KMS-11 (cell line): ENCODE data around the gene TAF11L13.

Experiments used
- H2AFZ ChIP-seq: fragments of 200-600 bp; sonication (generic); 2 replicates; pipeline ENCODE4 v1.6.1; 2016; ENCODE audit warnings: antibody characterized with exemption, mixed run types, low read depth
- H3K27ac ChIP-seq: fragments of 200-600 bp; sonication (generic); 2 replicates; pipeline ENCODE4 v1.6.1; 2016; ENCODE audit warnings: mild to moderate bottlenecking, mixed run types
- H3K27me3 ChIP-seq: fragments of 200-600 bp; sonication (generic); 2 replicates; pipeline ENCODE4 v1.6.1; 2017; ENCODE audit warnings: mild to moderate bottlenecking, low read depth, mixed run types, moderate library complexity; ENCODE audit not compliant: insufficient read depth
- H3K36me3 ChIP-seq: fragments of 200-600 bp; sonication (generic); 2 replicates; pipeline ENCODE4 v1.6.1; 2017; ENCODE audit warnings: mild to moderate bottlenecking, mixed run types; ENCODE audit not compliant: insufficient read depth
- H3K4me1 ChIP-seq: fragments of 200-600 bp; sonication (generic); 2 replicates; pipeline ENCODE4 v1.6.1; 2016; ENCODE audit warnings: mild to moderate bottlenecking, low read depth, mixed run types; ENCODE audit not compliant: poor library complexity, severe bottlenecking
- H3K4me2 ChIP-seq: fragments of 200-600 bp; sonication (generic); 2 replicates; pipeline ENCODE4 v1.7.0; 2016; ENCODE audit warnings: mild to moderate bottlenecking, mixed run types
- H3K4me3 ChIP-seq: fragments of 200-600 bp; sonication (generic); IDR thresholded peaks from 2 replicates; pipeline ENCODE4 v1.6.1; 2017; ENCODE audit warnings: low read depth, low read length, mixed read lengths; ENCODE audit not compliant: insufficient read depth
- H3K79me2 ChIP-seq: fragments of 200-600 bp; sonication (generic); 2 replicates; pipeline ENCODE4 v1.6.1; 2016; ENCODE audit warnings: low read depth, mixed run types; ENCODE audit not compliant: insufficient read depth
- H3K9ac ChIP-seq: fragments of 200-600 bp; sonication (generic); 2 replicates; pipeline ENCODE4 v1.6.1; 2016; ENCODE audit warnings: mild to moderate bottlenecking, mixed run types
- H4K20me1 ChIP-seq: fragments of 200-600 bp; sonication (generic); 2 replicates; pipeline ENCODE4 v1.6.1; 2016; ENCODE audit warnings: mild to moderate bottlenecking, mixed run types; ENCODE audit not compliant: insufficient read depth
- CTCF ChIP-seq: fragments of 200-600 bp; sonication (generic); conservative IDR thresholded peaks from 2 replicates; pipeline ENCODE4 v1.6.1; 2017; ENCODE audit warnings: low read depth, mild to moderate bottlenecking, antibody characterized with exemption, low read length, moderate library complexity, mixed read lengths

TAF11L13 gene

GRCh38 chr5:17679597-17680203 is 47.8 kb downstream of the TAF11L13 start:
- TF ChIP-seq CTCF, result no peak
- Histone ChIP-seq H3K79me2 (no peaks in the 10 kb centered on the region), H4K20me1 (no peaks in the 10 kb centered on the region), H3K27me3 (no peaks in the 10 kb centered on the region), H3K4me1 (no peaks in the 10 kb centered on the region), H3K36me3 (no peaks in the 10 kb centered on the region), H3K4me2 (no peak overlapping the region), H3K27ac (no peak overlapping the region), H3K4me3 (no peak overlapping the region), H3K9ac (no peak overlapping the region), H2AFZ (no peak overlapping the region)

- Histone ChIP-seq H3K4me1 (no peaks in the 10 kb centered on the region), H3K27ac (no peak overlapping the region), H2AFZ (no peak overlapping the region), H3K79me2 (no peaks in the 10 kb centered on the region), H3K4me2 (no peak overlapping the region), H3K4me3 (no peak overlapping the region), H4K20me1 (no peaks in the 10 kb centered on the region), H3K36me3 (no peaks in the 10 kb centered on the region), H3K9ac (no peak overlapping the region), H3K27me3 (no peaks in the 10 kb centered on the region)
- no peak for TF ChIP-seq CTCF
Measured at GRCh38 chr5:17680737-17681136, 48.8 kb downstream of the TAF11L13 start.
